ENCODE data around the gene TSPYL1.

Gene TSPYL1

GRCh38 chr6:116256694-116257093, 23.0 kb downstream of the TSPYL1 start:
- DNase-seq = no peak

GRCh38 chr6:116255246-116255800, 24.4 kb downstream of the TSPYL1 start:
- no peak for DNase-seq

- DNase-seq = no peak
These were observed 25.3 kb downstream of the TSPYL1 start for GRCh38 chr6:116254297-116255056.

GRCh38 chr6:116253505-116254296, 26.0 kb downstream of the TSPYL1 start, which contains the start of gene TSPYL4:
TSS of gene TSPYL4 (minus strand) at chr6:116254075. CDS start at chr6:116254008, 67 bp downstream.
- DNase-seq = peak; percentile 94

GRCh38 chr6:116253188-116253504, 26.6 kb downstream of the TSPYL1 start:
- no peak for DNase-seq

GRCh38 chr6:116251568-116252384, 28.0 kb downstream of the TSPYL1 start:
- DNase-seq = peak; percentile 68

GRCh38 chr6:116248577-116248976, 31.2 kb downstream of the TSPYL1 start:
- DNase-seq = no peak

GRCh38 chr6:116247285-116247684, 32.4 kb downstream of the TSPYL1 start:
- DNase-seq = no peak

- DNase-seq = peak; percentile 50
These were observed 33.6 kb downstream of the TSPYL1 start for GRCh38 chr6:116246089-116246488.

GRCh38 chr6:116244284-116244683, 35.4 kb downstream of the TSPYL1 start:
- no peak for DNase-seq

- no peak for DNase-seq
These were observed 39.9 kb downstream of the TSPYL1 start for GRCh38 chr6:116239856-116240255.

- no peak for DNase-seq
These were observed 40.5 kb downstream of the TSPYL1 start for GRCh38 chr6:116239256-116239655.

- no peak for DNase-seq
These were observed 41.6 kb downstream of the TSPYL1 start for GRCh38 chr6:116238083-116238482.

- no peak for DNase-seq
These were observed 45.0 kb downstream of the TSPYL1 start for GRCh38 chr6:116234689-116235088.

GRCh38 chr6:116229287-116229913, 50.3 kb downstream of the TSPYL1 start:
- DNase-seq = peak; percentile 88

Data from amniotic stem cell (primary cell).